ENCODE results near the gene LMAN1L.

LMAN1L gene

DNA sequence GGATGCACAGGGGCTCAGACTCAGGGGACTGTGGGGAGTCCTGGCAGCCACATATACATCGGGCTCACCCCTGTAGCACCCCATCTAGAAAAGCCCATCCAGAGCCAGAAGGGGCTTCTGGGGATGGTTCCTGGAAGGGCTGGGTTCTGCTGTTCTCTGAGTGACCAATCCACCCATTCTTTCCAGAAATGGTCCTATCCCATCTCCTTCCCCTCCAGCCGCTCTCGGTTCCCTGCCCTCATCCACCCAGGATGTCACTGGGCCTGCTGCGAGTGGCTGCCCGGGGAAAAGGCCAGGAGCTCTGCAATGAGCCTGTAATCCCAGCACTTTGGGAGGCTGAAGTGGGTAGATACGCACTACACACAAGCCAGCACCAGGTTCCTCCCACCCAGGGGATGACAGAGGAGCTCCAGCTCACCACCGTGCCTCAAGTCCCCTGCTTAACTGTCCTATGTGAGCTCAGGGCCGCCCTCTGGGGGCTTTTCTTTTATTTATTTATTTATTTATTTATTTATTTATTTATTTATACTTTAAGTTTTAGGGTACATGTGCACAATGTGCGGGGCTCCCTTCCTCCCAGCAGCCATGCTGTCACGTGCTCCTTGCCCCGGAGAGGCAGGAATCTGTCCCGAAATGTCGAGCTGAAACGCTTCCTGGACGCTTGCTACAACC, 44.4 kb upstream of the LMAN1L start:
- H3K9me3 ChIP-seq (ENCODE audit: low read length): no peaks in the 10 kb centered on the region
- TF ChIP-seq, protein P1, sequence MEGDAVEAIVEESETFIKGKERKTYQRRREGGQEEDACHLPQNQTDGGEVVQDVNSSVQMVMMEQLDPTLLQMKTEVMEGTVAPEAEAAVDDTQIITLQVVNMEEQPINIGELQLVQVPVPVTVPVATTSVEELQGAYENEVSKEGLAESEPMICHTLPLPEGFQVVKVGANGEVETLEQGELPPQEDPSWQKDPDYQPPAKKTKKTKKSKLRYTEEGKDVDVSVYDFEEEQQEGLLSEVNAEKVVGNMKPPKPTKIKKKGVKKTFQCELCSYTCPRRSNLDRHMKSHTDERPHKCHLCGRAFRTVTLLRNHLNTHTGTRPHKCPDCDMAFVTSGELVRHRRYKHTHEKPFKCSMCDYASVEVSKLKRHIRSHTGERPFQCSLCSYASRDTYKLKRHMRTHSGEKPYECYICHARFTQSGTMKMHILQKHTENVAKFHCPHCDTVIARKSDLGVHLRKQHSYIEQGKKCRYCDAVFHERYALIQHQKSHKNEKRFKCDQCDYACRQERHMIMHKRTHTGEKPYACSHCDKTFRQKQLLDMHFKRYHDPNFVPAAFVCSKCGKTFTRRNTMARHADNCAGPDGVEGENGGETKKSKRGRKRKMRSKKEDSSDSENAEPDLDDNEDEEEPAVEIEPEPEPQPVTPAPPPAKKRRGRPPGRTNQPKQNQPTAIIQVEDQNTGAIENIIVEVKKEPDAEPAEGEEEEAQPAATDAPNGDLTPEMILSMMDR (IDR thresholded peaks at IDR 0.05; ENCODE audit: low read length): no peak
- no peak for TF ChIP-seq EZH2 (IDR thresholded peaks at IDR 0.05; ENCODE audit: borderline replicate concordance, low read length)
- H4K20me1 ChIP-seq (ENCODE audit: insufficient read depth, low read length): no peaks in the 10 kb centered on the region
- no peaks in the 10 kb centered on the region; the same call in 1 of the 2 replicates for H3K36me3 ChIP-seq (ENCODE audit: insufficient read depth, low read length)
- no peak overlapping the region for H3K4me3 ChIP-seq (ENCODE audit: low read depth, low read length, poor library complexity, severe bottlenecking)
- peaks cover 28% of the 10 kb centered on the region for H3K4me1 ChIP-seq (ENCODE audit: insufficient read depth, low read length, severe bottlenecking)
- no peak overlapping the region for H3K27ac ChIP-seq (ENCODE audit: low read depth, low read length, poor library complexity, severe bottlenecking)
- no peak overlapping the region; the same call in 1 of the 2 replicates for H3K4me2 ChIP-seq (ENCODE audit: low read length)
- H3K9ac ChIP-seq (ENCODE audit: low read length): no peak overlapping the region
- no peaks in the 10 kb centered on the region for H3F3A ChIP-seq (ENCODE audit: insufficient read depth, low read length)
- H3K27me3 ChIP-seq (ENCODE audit: insufficient read depth, low read length): no peaks in the 10 kb centered on the region
- no peaks in the 10 kb centered on the region for H3K9me2 ChIP-seq (ENCODE audit: low read depth, low read length)
- H3K79me2 ChIP-seq (ENCODE audit: insufficient read depth, low read length): no peaks in the 10 kb centered on the region
- no peak overlapping the region for H2AFZ ChIP-seq (ENCODE audit: low read length)

DNA sequence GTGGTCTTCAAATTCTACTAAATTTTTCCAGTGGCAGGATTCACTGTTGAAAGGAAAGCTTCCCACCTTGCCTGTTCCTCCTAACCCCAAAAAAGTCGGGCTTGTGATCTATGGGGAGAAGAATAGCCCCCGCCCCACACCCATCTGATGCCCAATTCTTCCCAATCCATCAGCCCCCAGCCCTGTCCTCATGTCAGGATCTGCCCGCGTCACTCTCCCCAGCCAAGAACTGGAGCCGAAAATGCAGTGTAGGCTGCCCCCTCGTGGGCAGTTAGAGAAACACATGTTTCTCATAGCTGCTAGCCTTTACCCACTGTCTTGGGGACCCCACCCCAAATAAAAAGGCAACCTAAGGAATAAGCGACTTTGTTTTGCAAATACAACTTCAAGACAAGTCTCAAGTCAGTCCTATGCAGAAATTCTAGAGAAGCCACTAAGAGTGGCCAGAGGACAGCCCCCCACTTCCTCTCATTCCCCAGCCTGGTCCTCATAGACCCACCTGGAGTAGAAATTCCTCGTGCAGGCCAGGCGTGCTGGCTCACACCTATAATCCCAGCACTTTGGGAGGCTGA, 43.8 kb upstream of the LMAN1L start:
- H4K20me1 ChIP-seq (ENCODE audit: insufficient read depth, low read length): no peaks in the 10 kb centered on the region
- H2AFZ ChIP-seq (ENCODE audit: low read length): no peak overlapping the region
- H3K4me3 ChIP-seq (ENCODE audit: low read depth, low read length, poor library complexity, severe bottlenecking): no peak overlapping the region
- H3K27me3 ChIP-seq (ENCODE audit: insufficient read depth, low read length): no peaks in the 10 kb centered on the region
- no peak overlapping the region for H3K27ac ChIP-seq (ENCODE audit: low read depth, low read length, poor library complexity, severe bottlenecking)
- no peak overlapping the region for H3K9ac ChIP-seq (ENCODE audit: low read length)
- no peaks in the 10 kb centered on the region for H3K36me3 ChIP-seq (ENCODE audit: insufficient read depth, low read length)
- no peaks in the 10 kb centered on the region for H3K79me2 ChIP-seq (ENCODE audit: insufficient read depth, low read length)
- no peaks in the 10 kb centered on the region for H3K9me2 ChIP-seq (ENCODE audit: low read depth, low read length)
- peaks cover 32% of the 10 kb centered on the region for H3K4me1 ChIP-seq (ENCODE audit: insufficient read depth, low read length, severe bottlenecking)
- TF ChIP-seq, protein P1 (IDR thresholded peaks at IDR 0.05; ENCODE audit: low read length): peak; percentile 94
- TF ChIP-seq EZH2 (IDR thresholded peaks at IDR 0.05; ENCODE audit: borderline replicate concordance, low read length): no peak
- H3K4me2 ChIP-seq (ENCODE audit: low read length): no peak overlapping the region; the same call in 1 of the 2 replicates
- no peaks in the 10 kb centered on the region for H3F3A ChIP-seq (ENCODE audit: insufficient read depth, low read length)
- H3K9me3 ChIP-seq (ENCODE audit: low read length): no peaks in the 10 kb centered on the region

DNA sequence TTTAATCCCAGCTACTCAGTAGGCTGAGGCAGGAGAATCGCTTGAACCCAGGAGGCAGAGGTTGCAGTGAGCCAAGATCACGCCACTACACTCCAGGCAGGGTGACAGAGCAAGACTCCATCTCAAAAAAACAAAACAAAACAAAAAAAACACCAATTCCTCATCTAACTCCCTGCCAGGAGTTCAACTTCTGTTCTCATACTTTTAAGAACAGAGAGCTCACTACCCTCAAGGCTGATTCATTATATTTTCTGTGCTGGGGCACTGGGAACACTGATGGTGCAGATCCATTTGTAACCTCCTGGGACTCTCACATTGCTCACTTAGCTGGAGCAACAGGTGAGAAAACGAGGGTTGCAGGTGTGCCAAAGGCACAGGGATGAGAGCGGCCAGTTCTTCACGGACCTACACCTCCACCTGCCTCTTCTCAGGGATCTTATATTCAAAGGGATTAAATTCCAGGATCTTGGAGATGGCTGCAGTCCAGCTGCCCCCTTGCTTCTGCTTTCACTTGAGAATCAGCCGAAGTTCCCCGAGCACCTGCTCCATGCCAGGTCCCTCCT, 43.1 kb upstream of the LMAN1L start:
- Histone ChIP-seq H3K9me3 (ENCODE audit: low read length) (no peaks in the 10 kb centered on the region), H3K4me3 (ENCODE audit: low read depth, low read length, poor library complexity, severe bottlenecking) (no peak overlapping the region), H3K4me2 (ENCODE audit: low read length) (no peak overlapping the region), H3K79me2 (ENCODE audit: insufficient read depth, low read length) (no peaks in the 10 kb centered on the region), H2AFZ (ENCODE audit: low read length) (no peak overlapping the region), H3K27ac (ENCODE audit: low read depth, low read length, poor library complexity, severe bottlenecking) (no peak overlapping the region), H3K9ac (ENCODE audit: low read length) (no peak overlapping the region), H3K9me2 (ENCODE audit: low read depth, low read length) (no peaks in the 10 kb centered on the region), H3K4me1 (ENCODE audit: insufficient read depth, low read length, severe bottlenecking) (peaks cover 39% of the 10 kb centered on the region), H4K20me1 (ENCODE audit: insufficient read depth, low read length) (no peaks in the 10 kb centered on the region), H3K27me3 (ENCODE audit: insufficient read depth, low read length) (no peaks in the 10 kb centered on the region), H3F3A (ENCODE audit: insufficient read depth, low read length) (no peaks in the 10 kb centered on the region), H3K36me3 (ENCODE audit: insufficient read depth, low read length) (no peaks in the 10 kb centered on the region)
- TF ChIP-seq, protein P1 (IDR thresholded peaks at IDR 0.05; ENCODE audit: low read length): no peak
- no peak for TF ChIP-seq EZH2 (IDR thresholded peaks at IDR 0.05; ENCODE audit: borderline replicate concordance, low read length)
